Stimulated activated CD4-positive, alpha-beta T cell treated with anti-CD3 and anti-CD28 coated beads, Interleukin-1b, Interleukin-23, amount 100 ng/mL, for 1 hour (primary cell): ENCODE results near the gene LONRF2.
"Not testable (repeated sequence)": the region's sequence is repeated elsewhere in the genome, so short reads cannot be mapped to it uniquely, and the experiment has no call there.

Experiments
- DNase-seq, 2 donors: peaks; one replicate each; pipeline ENCODE4 v3.0.0-alpha.2; 2020; ENCODE audit warnings: low read depth in 2 of 2

LONRF2 gene

DNA sequence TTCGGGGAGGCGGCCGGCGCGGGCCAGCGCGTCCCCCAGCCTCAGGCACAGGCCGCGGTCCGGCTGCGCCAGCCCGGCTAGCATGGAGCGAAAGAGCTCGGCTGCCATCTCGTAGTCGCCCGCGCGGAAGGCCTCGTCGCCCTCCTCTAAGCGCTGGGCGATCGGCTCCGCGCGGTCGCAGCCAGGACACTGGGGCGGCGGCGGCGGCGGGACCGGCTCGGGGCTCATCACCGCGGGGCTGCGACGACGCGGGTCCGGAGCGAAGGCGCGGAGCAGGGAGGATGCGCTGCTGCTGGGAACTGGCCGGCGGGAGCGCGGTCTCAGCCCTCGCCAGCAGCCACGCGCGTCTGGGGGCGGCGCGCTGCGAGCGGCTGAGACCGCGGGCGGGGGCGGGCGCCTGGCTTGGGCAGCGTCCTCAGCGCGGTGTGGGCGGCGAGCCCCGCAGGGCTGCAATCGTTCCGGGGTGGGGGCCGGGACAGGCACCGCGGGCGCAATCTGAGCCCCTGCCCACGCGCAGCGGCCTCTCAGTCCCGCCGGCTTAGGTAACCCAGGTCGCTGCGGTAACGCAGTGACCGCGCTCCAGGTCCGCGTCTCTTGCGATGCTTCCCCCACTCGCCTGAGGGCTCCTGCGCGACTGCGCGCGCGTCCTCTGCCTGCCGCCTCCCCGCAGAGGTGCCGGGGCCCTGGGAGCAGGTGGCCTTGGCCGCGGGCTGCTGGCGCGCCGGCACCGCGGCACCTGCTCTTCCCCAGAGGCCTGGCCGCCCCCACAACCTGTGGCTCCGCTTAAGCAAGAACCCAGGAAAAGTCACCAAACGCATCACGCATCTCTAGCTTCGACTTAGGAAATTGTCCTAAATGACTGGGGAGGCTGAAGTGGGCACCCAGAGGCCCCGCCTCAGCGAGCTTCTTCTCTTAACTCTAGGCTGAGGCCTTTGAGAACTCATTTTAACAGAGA, at the start of gene LONRF2:
TSS of gene LONRF2 (minus strand) at position 636 of the 955 bp plus-strand sequence. CDS start at position 228, 408 bp downstream.
- no peak for DNase-seq

DNA sequence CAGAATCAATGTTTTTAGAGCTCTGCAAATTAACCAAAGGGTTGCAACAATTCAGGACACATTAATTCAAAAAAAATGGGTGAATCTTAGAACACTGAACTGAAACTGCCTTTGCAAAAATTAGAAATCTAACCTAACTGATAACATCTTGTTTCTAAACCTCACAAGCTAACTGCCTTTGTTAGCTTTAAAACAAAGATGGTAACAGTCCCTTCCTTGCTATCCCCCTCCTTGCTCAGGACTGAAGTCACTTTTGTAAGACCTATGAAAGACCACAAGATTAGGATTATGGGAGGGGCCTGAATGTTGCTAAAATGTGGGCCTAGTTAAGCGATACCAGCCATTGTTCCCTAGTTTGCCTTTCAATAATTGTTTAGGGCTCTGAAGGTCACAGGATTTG, 44.9 kb upstream of the LONRF2 start:
- DNase-seq: no peak

DNA sequence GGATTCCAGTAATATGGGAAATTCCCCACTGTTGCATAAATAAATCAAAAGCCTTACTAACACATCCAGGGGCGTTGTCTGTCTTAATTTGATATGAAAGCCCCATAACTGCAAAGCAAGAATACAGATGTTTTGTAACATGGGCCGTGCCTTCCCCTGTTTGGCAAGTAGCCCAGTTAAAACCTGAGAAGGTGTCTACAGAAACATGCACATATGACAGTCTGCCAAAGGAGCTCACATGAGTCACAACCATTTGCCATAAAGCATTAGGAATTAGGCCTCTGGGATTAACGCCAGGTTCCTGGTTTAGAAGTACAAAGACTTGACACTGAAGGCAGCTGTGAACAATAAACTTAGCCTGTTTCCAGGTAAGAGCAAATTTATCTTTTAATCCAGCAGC, 43.1 kb upstream of the LONRF2 start:
- DNase-seq: no peak

DNA sequence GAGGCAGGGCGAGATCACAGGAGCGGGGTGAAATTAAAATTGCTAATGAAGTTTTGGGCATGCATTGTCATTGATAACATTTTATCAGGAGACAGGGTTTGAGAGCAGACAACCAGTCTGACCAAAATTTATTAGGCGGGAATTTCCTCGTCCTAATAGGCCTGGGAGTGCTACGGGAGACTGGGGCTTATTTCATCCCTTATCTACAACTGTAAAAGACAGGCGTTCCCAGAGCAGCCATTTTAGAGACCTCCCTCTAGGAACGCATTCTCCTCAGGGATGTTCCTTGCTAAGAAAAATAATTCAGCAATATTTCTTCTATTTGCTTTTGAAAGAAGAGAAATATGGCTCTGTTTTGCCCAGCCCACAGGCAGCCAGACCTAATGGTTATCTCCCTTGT, 40.0 kb upstream of the LONRF2 start:
- DNase-seq: not testable (repeated sequence)

DNA sequence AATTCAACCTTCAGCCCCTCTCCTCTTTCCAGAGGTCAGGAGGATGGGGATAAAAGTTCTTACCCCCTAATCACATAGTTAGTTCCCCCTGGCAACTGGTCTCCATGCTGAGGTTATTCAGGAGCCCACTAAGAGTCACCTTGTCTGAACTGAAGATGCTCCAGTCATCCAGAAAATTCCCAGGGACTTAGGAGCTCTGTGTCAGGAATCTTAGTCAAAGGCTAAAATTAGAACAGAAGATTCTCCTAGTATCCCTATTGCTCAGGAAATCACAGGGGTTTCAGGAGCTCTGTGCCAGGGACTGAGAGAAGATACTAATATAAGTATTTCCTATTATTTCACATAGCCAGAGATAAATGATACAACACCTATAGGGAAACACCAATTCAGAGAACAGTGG, 37.3 kb upstream of the LONRF2 start:
- DNase-seq: no peak

DNA sequence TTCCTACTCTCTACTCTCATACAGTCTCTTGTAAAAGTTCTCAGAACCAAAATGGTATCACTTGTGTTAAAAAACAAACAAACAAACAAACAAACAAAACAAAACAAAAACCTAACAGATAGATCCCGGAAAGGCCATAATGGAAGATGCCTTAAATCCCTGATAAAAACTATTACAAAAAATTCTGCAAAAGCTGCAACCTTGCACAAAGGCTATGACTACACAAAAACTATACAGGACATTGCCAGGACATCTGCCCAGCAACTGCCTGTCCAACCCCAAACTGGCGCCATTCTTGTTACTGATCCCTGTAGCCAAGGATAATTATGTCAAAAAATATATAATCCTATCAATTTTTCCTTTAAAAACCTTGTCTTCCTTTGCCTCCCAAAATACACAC, 36.3 kb upstream of the LONRF2 start:
- no peak for DNase-seq

DNA sequence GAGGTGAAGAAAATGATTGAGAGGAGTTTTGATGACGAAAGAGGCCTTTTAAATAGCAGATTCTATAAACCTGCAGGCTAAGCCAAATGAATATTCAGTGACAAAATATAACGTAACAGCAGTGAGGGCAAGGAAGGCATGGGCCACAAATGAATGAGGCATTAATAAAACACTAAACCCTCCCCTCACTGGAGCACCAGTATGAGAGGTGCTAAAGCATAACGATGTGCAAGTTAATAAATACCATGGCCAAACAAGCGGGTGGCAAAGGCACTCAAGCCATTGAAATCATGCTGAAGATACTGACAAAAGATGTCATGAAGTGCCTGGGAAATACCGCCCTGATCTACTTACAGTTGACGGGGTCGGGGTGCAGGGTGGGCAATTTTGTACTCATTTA, 30.2 kb upstream of the LONRF2 start:
- no peak for DNase-seq

DNA sequence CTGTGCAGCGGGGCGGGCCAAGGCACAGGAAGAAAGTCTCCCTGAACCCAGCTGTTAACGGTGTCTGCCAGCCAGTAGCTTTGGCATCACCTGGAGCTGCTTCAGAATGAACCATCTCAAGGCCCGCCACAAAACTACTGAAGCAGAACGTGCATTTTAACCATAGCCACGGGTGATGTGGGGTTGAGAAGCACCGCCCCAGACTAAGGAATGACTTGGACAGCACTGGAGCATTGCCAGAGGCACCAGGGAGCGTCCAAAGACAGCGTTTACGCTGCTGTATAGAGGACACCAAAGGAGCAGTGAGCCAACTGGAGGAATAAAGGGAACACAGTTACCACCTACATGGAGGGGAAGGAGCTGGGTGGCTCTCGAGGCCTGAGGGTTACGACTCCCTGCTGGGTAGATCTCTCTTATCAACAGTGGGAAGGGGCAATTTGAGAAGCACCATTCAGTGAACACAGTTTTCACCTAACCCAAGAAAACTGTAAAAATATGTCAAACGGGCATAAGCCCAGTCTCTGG, 28.4 kb upstream of the LONRF2 start:
- DNase-seq: no peak

DNA sequence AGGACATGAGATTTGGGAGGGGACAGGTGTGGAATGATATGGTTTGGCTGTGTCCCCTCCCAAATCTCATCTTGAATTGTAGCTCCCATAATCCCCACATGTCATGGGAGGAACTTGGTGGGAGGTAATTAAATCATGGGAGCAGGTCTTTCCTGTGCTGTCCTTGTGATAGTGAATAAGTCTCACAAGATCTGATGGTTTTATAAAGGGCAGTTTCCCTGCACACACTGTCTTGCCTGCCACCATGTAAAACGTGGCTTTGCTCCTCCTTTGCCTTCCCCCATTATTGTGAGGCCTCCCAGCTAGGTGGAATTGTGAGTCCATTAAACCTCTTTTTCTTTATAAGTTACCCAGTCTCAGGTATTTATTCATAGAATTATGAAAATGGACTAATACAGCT, 22.8 kb upstream of the LONRF2 start:
- not testable (repeated sequence) for DNase-seq

DNA sequence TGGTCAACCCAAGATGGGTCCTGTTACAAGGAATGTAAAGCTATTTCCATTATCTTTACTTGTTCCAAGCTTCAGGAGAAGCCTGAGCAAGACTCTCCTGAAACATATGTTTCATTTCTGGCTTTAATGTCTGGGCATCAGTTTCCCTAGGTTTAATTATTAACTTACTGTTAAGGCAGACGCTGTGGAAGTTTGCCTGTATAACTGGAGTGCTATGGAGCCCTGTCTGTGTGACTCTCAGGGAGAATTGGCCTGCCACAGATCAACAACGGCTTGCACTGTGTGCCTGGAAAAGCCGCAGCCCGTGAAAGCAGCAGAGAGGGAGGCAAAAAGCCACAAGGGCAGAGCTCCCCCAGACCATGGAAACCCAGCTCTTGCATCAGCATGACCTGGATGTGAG, 22.1 kb upstream of the LONRF2 start:
- no peak for DNase-seq

DNA sequence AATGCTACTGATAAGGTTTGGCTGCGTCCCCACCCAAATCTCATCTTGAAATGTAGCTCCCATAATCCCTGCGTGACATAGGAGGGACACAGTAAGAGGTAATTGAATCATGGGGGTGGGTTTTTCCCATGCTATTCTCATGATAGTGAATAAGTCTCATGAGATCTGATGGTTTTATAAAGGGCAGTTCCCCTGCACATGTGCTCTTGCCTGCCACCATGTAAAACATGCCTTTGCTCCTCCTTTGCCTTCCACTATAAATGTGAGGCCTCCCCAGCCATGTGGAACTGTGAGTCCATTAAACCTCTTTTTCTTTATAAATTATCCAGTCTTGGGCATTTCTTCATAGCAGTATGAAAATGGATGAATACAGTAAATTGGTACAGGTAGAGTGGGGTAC, 20.2 kb upstream of the LONRF2 start:
- not testable (repeated sequence) for DNase-seq

DNA sequence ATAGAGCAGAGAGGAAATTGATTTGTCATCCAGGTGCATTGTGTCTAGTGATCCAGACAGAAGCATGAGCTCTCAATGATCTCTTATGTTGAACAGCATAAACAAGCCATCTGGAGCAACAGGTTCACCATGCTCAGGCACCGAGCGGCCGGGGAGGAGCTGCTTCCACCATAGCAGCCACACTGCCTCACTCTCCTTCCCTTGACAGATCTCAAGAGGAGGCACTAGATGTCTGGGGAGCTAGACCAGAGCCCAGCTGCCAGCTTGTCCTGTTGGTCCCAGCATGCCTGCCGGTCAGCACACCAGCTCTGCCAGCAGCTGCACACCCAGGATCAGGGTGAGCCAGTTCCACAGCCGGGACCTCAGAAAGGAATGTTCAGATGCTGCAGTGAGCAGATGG, 17.5 kb upstream of the LONRF2 start:
- no peak for DNase-seq

DNA sequence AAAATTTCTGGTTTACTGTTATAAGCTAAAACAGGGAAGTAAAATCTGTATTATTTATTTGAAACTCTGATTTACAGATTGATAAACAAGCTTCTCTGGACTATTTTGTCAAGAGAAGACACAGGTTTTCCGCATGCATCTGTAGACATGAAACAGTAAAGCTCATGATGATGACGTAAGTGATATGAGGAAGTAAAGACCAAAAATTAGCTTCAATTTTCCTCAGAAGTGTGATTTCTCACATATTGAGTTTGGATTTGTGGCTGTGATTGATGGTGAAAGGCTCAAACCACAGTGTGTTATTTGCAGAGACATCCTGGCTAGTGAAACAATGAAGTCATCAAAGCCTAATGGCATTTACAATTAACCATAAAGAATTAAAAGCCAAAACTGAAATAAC, 12.6 kb upstream of the LONRF2 start:
- DNase-seq: no peak

DNA sequence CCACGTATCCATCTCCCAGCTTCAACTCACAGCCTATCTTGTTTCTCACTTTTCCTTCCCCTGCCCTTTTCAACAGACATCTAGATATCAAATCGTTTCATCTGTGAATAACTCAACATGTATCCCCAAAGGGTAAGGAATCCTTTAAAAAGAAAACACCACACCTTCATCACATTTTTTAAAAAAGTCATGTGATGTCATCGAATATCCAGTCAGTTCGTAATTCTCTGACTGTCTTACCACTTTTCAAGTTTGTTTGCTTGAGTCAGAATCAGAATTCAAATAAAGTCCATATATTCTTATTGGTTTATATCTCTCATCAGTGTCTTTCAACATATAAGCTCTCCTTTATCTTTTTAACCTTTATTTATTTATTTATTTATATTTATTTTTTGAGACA, 5.4 kb upstream of the LONRF2 start:
- DNase-seq: no peak

DNA sequence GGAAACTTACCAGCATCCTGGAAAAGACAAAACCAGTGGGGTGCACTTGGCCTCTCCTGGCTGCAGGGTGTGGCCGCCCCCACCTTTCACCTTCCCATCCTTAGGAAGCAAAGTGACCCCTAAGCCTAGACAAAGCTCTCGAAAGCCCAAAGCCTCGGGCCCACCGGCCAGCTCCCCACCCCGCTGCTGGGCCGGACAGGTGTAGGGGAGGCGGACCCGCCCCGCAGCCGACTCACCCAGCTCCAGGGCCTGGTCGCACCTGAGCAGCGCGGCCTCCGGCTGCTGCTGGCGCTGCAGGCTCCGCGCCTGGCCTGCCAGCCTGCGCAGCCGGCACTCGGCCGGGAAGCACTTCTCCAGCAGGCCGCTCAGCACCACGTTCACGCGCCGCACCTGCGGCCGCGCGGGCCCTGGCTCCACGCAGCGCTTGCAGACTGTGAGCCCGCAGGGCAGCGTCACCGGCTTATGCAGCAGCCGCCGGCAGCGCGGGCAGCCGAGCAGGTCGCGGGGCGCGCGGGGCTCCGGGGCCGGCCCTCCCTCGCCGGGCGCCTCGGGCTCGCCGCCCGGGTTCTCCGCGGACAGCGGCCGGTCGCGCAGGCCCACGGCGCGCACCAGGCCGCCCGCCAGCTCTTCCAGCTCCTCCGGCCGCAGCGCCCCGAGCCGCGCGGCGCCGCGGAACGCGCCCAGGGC, 979 bp downstream of the LONRF2 start:
- no peak for DNase-seq

DNA sequence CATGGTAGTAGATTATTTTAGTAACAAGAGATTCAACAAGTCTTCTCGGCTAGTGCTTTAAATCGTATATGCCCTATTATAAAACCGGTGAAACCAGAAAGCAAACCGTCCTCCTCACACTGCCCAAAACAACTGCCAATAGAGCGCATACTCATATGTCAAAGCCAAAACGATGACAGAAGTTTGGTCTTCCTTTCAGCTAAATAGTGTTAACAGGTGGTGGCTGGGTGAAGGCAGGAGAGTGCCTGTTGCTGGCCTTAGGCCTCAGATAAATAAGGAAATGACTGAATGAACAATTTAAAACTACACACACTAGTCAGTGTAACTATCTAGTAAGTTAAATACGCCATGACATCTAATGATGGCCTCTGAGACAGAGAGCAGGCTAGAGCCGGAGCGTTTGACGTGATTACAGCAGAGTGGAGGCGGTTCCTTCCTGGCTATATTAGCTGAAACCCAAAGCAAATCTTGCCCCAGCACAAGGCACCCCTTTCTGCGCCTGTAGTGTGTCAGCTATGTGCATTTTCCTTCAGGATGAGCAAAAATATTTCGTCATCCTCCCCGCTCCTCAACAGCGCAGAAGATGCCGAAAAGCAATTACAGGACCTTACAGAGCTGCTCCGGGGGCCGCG, 1.6 kb downstream of the LONRF2 start:
- no peak for DNase-seq

DNA sequence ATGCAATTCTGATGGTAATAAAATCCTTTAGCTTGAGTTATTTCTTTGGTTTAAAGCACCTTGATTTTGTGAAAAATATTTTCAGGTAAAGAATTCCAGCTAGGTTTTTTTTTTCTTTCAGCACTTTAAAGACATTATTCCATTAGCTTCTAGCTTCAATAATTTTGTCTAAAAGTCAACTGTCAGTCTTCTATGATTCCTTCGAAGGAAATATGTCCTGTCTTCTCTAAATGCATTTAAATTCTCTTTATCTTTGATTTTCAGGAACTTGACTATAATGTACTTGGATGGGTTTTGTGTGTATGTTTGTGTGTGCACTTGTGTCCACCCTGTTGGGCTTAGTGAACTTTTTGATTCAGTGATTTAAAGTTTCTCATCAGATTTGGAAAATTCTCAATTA, 4.7 kb downstream of the LONRF2 start:
- no peak for DNase-seq

DNA sequence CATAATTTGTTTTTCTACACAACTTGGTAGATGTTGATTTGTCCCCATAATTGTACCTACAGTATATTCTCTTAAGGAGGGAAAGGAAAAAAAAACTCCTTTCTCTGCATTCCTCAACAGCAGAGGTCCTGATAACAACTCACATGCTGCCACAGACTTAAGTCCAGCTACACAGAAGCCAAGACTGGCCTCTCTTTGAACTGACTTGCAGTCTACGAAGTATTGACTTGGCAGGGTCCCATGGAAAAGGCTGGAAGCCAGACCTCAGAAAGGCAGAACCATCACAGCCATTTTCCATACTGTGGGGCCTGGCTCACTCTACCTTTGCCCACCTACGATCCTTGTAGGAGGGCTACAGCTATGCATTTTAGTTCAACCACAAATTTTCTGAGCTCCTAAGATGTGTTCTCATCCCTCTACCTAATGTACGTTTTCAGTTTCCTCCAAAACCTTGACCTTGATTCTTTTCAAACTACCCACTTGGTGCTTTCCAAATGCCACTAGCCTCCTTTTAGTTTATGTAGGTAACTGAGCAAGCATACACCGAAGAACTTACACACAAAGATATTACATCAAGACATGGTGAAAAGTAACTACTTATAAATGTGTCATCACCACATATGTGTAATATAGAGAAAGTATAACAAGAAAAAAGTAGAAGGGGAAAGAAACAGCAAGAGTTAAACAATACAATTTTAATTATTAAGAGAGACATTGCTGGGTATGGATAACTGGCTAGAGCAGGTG, 12.2 kb downstream of the LONRF2 start:
- no peak for DNase-seq

DNA sequence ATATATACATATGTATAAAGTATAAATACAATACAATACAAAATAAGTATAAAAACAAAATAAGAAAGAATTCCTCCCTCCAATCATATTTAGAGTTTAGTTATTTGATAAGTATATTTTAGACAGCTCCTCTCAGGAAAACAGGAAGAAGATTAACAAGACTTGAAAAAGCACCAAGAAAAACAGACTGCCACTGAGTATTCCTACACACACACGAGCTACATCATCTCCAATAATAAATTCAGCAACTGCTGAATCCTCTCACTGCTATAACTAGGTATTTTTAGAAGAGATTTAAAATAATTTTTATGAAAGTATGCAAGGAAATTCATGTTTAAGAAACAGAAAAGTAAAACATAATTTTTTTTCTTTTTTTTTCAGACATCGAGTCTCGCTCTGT, 13.0 kb downstream of the LONRF2 start:
- DNase-seq: no peak

DNA sequence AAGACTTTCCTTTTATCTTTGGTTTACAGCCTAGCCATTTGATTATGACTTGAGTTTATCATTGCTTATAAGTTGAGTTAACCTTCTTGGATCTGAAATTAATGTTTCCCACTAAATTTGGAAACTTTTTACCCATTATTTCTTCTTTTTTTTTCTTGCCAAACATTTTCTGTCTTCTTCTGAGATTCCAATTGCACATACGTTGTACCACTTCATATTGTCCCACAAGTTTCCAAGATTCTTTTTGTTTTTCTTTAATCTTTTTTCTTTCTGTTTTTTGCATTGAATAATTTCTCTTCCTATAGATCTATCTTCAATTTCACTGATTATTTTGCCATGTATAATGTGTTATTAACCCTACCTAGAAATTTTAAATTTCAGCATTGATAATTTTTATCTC, 18.6 kb downstream of the LONRF2 start:
- no peak for DNase-seq

DNA sequence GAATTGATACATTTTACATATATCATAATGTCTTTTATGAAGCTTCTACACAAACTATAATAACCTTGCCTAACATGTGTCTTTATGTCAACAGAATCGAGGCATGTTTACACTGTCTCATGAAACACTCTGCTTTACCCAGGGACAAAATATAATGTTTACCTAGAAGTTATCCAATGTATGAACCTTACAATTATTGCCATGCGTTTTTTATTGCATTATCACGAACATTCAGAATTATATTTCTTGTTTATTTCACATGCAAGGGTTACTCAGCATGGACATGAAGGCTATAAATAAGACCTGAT, 19.8 kb downstream of the LONRF2 start:
- DNase-seq: no peak
